GM12892 (cell line): ENCODE results near the gene TRPC4AP.

Source experiments
- DNase-seq: peaks from one replicate; pipeline ENCODE4 v3.0.0; 2011; ENCODE audit not compliant: insufficient read length
- FAIRE-seq: peaks from 2 replicates; lab custom pipeline; 2011; peaks lifted over from hg19 to GRCh38; lab: Jason Lieb, UNC
- POLR2A ChIP-seq: IDR thresholded peaks from 2 replicates; pipeline ENCODE4 v1.6.1; 2011; ENCODE audit warnings: low read depth, low read length, control low read depth
- POLR2AphosphoS5 ChIP-seq: IDR thresholded peaks from 2 replicates; pipeline ENCODE4 v1.6.1; 2011; ENCODE audit warnings: low read depth, low read length, control low read depth
- TAF1 ChIP-seq: IDR thresholded peaks from 2 replicates; pipeline ENCODE4 v1.6.1; 2011; ENCODE audit warnings: low read depth, mild to moderate bottlenecking, control low read depth, low read length, borderline replicate concordance

Gene TRPC4AP

DNA sequence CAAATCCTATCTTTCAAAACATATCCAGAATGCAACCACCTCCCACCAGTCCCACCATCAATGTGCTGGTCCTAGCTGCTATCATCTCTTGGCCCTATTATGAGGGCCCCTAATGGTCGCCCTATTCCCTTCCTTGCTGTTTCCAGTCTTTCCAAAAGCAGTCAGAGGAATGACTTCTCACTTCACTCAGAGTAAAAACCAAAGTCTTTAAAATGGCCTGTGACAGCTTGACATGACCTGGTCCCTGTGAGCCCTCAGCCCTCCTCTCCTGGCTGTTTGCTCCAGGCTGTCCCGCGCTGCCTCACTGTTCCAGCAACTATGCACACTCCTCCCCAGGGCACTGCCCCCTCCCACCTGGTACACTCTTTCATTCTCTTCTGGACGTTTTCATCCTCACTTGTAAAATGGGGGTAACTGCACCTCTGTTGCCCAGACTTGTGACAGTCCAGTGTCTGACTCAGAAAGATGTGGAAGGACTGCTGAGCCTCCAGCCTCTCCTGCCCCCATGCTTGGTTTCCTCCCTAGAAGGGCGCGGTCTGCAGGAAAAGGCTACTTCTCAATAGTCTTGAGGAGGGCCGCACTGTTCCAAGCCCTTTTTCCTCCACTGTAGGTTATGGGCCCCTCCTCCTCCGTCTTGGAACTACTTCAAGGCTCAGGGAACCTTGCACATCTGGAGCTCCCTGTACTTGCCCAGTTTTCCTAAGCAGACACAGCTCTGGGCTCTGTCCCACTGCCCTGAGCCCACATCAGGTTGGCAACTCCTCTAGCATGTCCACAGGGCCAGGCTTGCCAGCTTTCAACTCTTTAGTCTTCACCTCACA is 72.3 kb downstream of the TRPC4AP start:
- TF ChIP-seq POLR2A (no peak), POLR2AphosphoS5 (no peak), TAF1 (no peak)
- FAIRE-seq (no peak), DNase-seq (no peak)

DNA sequence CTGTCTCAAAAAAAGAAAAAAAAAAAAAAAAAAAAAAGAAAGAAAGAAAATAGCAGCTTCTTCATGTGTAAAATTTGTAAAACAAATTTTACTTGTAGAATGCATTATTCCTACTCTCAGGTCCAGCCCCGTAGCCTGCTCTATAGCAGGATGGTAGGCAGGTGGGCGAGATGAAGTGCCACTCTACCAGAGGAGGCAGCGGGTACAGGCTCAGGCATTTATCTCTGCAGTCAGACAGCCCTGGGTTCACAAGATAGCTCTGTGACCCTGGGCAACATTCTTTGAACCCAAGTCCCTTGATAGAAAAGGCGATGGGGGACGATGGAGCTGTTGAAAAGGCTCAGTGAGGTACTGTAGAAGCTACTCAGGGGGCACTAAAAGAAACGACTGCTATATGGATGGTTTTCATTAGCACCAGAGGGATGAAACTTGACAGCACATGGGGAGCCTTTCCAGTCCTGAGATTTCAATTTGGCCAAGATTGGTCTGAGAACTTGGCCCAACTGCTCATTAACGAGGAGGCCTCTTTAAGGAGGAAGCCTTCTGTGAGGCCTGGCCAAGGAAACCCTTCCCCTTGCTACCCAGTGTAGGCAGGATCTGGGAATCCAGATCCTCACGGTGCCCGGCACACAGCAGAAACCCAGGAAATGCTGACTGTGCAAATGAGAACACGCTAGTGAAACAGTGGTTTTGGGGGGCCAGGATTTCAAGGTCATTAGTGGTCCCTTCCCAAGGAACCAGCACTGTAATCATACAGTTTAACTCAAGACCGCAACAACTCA is 73.8 kb downstream of the TRPC4AP start:
- FAIRE-seq (no peak), DNase-seq (no peak)
- TF ChIP-seq TAF1, result no peak
- no peak for TF ChIP-seq POLR2AphosphoS5
- no peak for TF ChIP-seq POLR2A

DNA sequence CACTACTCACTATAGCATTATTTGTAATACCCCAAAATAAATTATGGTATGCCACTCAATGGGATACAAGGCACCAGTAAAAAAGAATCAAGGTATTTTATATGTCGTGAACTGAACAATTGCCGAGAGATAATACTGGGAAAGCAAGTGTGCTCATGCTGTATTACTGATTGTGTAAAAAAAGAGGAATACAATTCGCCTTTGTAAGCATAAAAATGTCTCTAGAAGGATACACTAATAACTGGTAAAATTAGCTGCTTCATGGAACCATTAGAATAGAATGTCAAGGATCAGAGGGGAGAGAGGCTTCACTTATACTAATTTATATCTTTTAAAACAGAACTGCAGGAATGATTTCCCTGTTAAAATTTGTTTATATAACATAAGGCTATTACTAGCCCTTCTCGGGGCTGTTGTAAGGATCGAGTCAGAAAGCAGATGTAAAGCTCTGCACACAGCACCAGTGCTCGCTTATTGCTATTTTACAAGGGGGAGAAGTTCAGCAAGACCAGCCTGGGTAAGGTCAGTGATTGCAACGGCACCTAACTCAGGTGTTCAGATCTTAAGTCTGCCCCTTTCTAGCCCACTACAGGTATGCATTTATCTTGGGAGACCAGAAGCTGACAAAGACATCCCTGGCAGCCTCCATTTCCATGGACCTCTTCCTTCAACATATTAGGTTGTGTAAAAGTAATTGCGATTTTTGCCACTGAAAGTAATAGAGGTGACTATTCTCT is 75.3 kb downstream of the TRPC4AP start:
- TF ChIP-seq POLR2AphosphoS5, result no peak
- TF ChIP-seq TAF1, result no peak
- TF ChIP-seq POLR2A, result no peak
- no peak for FAIRE-seq

DNA sequence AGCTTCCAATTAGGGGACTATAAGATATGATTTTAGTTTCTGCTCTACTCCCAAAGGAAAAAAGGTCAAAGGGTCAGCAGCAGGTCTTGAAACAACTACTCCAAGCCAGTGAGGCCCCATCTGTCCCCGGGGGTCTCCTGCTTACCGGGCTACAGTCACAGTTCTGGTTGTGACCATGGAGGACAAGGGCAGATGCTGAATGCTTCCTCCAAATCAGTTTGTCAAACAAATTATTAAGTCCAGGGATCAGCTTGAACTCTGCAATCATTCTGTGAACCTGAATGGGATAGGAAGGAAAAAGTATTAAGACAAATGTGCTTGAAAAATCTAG is 76.8 kb downstream of the TRPC4AP start:
- FAIRE-seq, result no peak
- TF ChIP-seq POLR2AphosphoS5 (no peak), POLR2A (no peak)
- DNase-seq, result no peak

More for the DNA sequence above, 75.3 kb downstream of the TRPC4AP start:
- DNase-seq, result no peak

DNA sequence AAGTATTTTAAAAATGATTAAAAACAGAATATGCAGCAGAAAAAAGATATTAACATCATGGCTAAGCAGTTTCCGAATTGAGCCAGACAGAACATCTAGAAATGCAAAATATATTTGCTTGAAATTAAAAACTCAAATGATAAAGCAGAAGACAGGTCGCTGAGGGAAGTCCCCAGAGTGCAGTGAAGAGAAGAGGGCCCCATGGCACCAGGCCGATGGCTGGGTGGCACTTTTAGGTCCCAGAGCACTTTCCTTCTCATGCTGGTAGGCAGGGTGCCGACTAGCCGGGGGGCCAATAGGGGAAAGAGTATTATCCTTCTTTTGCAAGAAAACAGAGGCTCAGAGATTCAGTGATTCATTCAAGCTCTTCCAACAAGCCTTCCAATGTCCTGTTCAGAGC is 78.1 kb downstream of the TRPC4AP start:
- no peak for FAIRE-seq
- TF ChIP-seq POLR2AphosphoS5 (no peak), TAF1 (no peak)
- no peak for DNase-seq

DNA sequence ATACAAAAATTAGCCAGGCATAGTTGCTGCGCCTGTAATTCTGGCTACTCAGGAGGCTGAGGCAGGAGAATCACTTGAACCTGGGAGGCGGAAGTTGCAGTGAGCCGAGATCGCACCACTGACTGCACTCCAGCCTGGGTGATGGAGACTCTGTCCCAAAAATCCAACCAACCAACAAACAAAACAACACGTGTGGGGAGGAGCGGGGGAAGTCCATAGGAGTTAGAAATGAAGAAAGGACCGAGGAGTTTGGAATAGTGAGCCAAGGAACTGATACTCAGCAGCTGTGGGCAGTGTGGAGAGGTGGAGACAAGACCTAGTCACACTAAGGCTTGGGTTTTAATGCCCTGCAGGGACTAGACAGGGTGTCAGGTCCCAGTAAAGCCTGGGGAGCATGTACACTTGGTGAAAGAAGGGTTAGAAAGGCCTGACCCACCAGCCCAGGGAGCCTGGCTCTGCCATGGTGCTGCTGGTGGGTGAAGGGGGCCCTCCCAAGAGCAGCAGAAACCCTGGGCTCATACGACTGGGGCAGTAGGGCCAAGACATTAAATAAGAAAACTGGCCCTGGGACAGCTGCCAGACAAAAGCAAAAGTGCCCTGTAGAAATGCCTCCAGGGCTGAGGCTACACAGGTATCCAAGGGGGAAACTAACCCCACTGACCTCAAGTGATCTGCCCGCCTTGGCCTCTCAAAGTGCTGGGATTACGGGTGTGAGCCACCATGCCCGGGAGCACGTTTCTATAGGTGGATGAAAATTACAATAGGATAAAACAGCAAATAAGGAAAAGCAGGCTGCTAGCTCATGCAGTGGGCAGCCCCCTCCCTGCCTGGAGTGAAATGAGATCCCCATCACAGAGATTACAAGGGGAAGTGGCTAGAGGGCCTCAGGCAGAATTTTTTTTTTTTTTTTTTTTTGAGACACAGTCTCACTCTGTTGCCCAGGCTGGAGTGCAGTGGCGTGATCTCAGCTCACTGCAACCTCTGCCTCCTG is 78.9 kb downstream of the TRPC4AP start:
- FAIRE-seq, result no peak
- DNase-seq, result no peak
- no peak for TF ChIP-seq POLR2A
- TF ChIP-seq POLR2AphosphoS5, result no peak
- TF ChIP-seq TAF1, result no peak

DNA sequence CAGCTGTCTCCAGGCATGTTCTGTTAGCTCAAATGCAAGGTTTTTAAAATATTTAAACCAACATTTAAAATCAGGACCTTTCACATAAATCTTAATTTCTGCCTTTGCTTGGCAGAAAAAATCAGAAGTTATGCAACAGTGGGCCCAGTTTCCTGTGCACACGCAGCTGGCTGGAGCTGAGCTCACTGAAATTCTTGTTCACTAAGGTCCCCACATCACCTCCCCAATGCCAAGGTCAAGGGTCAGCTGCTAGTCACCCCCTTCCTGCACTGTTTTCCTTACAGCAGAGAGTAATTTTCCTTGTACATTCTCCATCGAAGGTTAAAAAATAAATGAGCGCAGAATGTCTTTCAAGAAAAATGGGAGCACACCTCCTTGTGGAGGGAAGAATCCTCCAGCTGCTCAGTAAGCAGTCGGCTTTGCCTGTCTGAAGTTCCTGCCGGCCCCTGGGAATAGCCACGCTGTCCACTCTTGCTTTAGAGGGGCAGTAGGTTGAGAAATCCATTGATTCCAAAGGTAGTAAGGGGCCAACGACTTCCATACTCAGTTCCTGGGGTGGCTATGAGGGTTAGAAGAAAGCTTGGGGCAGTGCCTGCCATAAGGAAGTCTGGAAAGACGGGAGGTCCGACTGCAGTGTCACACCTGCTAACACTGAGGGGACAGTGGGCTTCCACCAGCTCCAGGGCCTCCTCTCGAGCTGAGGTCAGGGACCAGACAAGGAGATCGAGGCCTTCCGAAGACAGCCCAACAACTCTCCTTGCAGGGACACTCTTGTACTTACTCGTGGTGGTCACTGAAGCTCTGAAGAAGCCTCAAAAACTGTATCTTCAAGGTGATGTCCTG is 80.2 kb downstream of the TRPC4AP start:
- DNase-seq (no peak), FAIRE-seq (no peak)
- TF ChIP-seq POLR2A (no peak), TAF1 (no peak), POLR2AphosphoS5 (no peak)

DNA sequence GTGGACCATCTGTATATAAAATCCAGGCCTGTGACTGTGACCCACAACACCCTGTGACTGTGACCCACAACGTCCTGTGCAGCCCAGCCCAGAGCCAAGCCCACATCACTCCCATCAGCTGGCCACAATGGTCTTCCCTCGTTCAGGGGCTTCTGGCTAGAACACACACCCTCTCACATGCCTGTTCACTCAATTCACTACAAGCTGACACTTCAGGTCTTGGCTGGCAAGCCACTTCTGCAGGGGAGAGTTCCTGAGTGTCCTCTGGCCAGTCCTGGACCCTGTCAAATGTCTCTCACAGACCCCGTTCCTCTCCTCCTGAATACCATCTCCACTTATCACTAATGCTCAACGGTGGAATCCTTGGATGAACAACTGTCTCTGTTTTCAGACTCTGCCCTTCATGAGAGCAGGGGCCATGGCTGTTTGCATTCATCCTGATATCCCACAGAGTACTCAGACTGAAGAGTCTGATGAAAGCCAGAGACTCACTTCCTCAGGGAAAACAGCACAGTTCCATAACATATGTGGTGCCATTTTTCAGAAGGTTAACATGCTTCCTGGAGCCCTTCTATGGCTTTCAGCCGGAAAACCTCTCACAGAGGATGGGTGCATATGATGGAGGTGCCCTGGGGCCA is 80.9 kb downstream of the TRPC4AP start:
- FAIRE-seq (no peak), DNase-seq (no peak)
- no peak for TF ChIP-seq TAF1
- TF ChIP-seq POLR2A, result no peak
- no peak for TF ChIP-seq POLR2AphosphoS5

DNA sequence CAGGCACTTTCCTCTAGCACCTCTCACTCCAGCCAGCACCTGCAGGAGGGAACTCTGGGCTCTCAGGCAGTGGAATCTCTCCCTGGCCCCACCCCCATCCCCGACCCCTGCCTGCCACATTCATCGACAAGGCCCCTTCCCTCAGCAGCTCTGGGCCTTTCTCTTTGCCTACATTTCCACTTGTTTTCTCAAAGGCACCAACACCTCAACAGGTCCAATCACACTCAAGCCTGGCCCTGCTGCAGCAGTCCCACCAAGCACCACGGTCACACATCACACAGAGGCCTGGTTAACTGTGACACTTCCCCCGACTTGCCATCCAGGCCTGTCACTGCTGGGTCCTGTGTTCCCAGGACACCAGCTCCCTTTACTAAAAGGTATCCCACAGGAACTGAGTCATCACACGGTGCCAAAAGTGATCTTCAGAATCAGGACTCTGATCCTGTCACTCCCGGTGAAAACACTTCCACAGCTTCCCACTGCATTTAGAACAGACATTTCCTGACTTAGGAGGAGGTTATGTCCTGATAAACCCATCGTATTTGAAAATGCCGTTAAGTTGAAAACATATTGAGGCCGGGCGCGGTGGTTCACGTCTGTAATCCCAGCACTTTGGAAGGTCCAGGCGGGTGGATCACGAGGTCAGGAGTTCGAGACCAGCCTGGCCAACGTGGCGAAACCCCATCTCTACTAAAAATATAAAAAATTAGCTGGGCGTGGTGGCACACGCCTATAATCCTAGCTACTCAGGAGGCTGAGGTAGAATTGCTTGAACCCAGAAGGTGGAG is 82.0 kb downstream of the TRPC4AP start:
- no peak for FAIRE-seq
- no peak for DNase-seq
- no peak for TF ChIP-seq POLR2A
